IPS DF 19.7 (cell line): ENCODE measurements around the gene DIP2C.
"Not testable (repeated sequence)": the region's sequence is repeated elsewhere in the genome, so short reads cannot be mapped to it uniquely, and the experiment has no call there.

Experiments
- DNase-seq: peaks from one replicate; pipeline ENCODE4 v3.0.0-alpha.2; 2013; ENCODE audit warnings: low read depth, low spot score

Gene DIP2C

DNA sequence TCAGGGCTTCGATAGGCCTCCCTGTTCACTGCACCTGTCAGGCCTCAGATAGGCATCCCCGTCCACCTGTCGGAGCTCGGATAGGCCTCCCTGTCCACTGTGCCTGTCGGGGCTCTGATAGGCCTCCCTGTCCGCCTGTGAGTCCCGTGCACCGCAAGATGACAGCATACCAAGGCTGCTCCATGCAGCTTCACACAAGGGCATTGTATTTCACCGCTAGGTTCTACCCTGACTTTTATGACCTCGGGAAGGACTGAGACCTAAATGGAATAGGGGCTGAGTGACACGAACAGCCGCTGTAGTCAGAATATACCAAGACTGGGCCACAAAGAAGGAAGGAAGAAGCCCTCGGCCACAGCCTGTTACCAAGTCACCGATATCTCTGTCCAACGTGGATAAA, 271.2 kb downstream of the DIP2C start:
- DNase-seq = no peak

DNA sequence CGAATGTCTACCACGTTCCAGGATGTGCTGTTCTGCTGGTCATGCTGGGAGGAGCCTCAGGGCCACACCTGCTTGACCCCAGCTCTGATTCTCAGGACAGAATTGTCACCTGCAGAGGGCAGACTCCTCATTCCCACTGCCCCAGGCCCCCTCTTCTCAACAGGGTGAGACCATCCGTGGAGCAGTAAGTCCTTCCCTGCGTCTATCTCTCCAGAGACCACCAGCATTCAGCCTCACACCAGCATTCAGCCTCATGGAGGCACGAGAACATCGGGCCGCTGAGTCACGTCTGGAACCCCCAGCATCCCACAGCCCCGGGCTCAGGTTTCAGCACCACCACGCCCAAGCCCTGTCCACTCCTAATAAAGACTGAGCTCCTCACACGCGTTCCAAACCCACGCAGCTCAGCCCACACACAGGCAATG, 273.4 kb downstream of the DIP2C start:
- DNase-seq = no peak

DNA sequence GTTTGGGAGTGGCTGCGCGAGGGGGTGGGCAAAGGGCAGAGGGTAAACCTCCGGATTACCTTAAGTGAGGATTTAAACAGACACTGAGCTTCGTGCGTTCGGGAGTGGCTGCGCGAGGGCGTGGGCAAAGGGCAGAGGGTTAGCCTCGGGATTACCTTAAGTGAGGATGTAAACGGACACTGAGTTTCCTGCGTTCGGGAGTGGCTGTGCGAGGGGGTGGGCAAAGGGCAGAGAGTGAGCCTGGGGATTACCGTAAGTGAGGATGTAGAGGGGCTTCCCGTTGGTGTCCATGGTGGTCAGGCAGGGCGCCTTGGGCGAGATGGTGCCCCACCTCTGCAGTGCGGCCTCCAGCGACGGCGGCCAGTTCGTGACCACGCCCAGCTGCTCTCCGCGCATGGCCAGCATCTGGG, 275.8 kb downstream of the DIP2C start:
- no peak for DNase-seq

DNA sequence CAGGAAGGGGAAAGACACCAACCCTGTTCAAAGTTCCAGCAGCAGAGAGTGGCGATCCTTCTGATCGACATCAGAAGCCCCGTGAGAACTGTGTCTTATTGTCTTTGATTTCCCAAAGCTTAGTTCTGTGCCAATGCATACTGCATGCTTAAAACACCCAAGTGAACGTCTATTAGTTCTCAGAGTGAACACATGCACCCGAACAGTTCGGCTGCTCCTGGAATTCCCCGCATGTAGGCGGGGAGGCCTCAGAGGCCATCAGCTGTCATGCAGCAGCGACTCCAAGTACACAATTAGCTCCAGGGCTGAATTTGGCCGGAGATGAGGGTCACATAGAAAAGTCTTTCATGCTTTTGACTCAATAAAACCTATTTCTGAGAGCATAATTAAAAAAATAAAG, 277.4 kb downstream of the DIP2C start:
- no peak for DNase-seq

DNA sequence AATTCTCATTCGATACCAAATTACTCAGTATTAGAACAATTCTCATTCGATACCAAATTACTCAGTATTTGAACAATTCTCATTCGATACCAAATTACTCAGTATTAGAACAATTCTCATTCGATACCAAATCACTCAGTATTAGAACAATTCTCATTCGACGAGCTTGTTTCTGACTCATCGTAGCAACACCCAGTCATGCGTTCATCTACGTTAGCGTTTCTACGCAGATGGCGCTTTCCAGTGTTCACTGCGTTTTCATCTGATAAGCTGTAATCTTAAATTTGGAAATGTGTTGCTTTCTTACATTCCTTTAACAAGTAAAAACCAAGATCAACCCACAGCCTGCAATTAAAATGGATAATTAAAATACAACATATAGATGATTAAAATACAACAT, 277.9 kb downstream of the DIP2C start:
- no peak for DNase-seq

DNA sequence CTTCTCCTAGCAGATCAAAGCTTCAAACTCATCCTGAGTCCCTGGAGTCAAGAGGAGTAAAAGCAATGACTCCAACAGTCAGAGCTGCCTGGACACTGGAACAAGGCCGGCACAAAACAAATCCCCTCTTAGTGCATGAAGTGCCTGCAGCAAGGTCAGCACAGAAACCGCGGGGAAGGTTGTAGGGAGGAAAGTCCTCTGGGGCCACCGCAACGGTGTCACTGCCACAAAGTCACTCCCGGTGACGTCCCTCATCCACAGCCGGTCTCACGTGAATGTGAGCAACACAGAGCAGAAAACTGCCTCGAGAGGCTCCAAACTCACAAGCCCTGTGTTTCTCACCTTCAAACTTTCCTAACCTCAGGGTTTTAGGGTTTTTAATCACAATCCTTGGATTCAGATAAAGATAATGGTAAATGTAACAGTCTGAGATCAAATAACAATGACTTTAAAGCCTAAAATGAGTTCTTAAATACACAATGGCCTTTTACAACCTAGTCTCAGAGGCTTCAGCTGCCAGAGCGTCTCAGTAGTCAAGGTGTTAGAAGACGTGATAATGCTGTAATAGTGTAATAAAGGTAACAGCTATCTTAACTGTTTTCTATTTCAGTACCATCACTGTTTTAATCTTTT, 279.9 kb downstream of the DIP2C start:
- no peak for DNase-seq

DNA sequence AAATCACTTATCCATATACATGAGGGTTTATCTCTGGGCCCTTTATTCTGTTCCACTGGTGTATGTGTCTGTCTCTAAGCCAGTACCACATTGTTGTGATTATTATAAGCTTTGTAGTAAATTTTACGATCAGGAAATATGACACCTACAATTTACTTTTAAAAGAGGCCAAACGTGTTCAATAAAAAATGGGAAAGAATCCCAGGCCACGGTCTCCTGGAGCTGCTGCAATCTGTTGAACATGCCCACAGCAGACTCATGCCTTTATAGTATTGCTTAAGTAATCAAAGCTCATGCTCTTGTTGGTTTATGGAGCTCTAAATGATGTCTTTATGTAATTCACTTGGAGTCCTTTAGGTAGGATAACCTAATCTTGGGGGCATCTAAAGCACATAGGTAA, 281.2 kb downstream of the DIP2C start:
- DNase-seq = no peak

DNA sequence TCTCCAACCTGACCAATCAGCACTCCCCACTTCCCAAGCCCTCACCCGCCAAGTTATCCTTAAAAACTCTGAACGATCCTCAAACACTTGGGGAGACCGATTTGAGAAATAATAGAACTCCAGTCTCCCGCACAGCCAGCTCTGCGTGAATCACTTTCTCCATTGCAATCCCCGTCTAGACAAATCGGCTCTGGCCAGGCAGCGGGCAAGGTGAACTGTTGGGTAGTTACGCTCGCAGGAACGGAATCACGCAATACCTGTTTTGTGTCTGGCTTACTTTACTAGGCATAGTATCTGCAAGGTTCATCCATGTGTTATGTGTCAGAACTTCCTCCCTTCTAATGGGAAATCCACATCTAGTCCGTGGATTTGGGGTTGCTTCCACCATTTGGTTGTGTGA, 282.5 kb downstream of the DIP2C start:
- no peak for DNase-seq

DNA sequence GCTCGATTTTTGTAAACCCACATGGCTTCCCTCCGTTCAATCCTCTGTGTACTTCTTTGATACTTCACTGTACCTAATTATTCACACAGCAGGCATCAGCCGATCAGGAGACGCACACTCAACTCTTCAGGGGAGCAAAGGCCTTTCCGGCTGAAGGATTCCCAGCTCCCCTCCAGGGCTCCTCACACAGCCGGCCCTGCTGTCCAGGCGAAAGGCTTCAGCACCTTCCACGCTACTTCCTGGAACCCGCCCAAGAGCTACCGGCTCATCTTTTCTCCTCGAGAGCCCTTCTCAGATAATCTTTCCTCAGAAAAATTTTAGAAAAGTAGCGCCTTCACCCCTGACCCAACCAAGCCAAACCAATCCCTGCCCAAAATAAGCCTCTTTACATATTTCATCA, 283.8 kb downstream of the DIP2C start:
- no peak for DNase-seq

DNA sequence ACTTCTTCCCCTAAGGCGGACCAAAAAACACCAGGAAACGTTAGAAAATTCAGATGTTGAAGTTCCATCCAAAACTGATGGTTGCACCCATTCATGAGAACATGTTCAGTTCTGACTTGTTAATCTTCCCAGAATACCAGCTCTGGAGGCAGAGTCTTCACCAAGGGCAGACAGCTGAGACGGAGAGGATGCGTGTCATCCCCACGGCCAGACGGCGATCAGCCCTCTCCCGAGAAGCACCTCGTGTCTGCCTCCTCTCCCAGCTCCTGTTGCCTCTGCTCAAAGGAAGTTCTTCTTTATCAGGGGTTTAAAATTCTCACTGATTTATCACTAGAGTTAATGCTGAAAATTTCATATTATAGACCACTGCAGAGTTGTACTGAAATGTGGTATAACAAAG, 284.5 kb downstream of the DIP2C start:
- no peak for DNase-seq

DNA sequence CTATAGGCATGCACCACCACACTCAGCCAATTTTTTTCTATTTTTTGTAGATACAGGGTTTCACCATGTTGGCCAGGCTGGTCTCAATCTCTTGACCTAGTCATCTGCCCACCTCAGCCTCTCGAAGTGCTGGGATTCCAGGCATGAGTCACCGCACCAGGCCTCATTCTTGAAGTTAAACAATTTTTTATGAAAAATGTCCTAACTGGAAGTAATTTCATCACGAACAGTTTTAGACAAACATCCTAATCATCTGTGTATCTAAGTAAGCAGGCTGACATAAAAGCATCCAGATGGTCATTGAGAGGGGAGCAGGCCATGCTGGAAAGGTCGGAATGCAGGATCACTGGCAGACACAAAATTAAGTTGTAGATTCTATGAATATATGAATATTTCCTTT, 285.1 kb downstream of the DIP2C start:
- DNase-seq = no peak

DNA sequence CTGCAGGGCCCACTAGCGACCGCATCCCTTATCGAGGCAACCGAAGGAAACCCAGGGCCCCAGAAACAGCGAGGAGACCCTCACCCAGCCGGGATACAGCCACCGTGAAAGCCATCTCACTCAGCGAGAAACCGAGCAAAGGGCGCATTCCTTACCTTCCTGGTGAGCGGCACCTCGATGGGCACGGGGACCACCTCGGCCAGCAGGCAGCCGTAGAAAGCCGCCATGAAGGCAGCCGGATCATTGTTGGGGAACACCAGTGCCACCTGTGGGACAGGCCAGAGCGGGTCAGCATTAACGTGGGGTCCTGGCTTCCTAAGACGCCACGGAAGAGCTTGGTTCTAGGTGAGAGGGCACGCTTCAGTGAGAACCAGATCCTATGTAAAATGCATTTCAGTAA, 290.5 kb downstream of the DIP2C start:
- no peak for DNase-seq

DNA sequence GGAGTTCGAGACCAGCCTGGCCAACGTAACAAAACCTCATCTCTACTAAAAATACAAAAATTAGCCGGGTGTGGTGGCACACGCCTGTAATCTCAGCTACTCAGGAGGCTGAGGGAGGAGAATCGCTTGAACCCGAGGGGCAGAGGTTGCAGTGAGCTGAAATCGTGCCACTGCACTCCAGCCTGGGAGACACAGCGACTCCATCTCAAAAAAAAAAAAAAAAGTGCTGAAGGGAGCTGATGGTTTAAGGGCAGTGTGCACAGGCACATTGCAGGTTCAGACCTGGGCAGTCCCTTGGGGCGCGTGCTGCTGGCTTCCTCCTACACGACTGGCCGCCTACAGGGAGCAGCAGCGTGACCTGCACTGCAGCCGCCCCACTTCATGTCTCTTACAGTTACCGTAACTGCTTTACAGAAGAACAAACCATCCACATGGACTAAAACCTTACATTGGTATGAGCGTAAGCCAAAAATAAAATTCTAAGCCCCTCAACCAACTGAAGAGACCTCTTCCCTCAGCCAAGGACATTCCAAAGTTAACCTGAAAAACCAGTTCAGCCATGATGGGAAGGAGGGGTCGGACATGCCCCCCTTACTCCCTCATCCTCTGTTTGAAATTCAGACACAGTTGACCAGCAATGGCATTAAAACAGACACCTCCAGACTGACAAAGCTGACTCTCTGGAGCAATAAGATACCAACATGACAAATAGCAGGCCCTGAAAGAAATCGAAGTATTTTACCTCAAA, 292.0 kb downstream of the DIP2C start:
- no peak for DNase-seq

DNA sequence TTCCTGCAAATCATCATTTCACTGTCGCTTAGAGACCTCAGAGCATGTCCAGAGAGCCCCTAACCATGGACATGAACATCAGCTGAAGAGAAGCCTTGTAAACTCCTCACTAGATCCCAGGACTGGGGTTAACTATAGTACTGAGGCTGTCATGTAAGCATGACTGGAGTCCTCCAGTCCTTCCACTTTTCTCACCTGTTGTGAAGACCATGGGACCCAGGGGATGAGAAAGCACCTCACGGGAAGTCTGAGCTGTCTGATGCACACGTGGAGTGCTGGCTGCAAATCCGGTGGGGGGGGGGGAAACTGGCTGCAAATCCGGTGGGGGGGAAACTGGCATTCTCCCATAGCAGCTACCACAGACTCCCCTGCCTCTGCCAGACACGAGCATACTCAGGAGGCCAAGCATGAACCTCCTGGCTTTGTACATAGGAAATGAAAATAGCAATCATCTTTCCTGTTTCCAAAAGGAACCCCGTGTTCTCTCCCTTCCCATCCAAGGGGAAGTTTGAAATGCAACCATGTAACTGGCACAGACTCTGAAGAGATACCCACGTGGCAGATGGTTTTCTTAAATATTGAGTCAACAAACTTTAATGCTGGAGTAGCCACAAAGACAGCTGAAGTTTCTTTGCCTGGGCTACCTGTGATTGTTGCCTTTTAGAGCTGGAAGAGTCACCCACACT, 292.8 kb downstream of the DIP2C start:
- DNase-seq = no peak

DNA sequence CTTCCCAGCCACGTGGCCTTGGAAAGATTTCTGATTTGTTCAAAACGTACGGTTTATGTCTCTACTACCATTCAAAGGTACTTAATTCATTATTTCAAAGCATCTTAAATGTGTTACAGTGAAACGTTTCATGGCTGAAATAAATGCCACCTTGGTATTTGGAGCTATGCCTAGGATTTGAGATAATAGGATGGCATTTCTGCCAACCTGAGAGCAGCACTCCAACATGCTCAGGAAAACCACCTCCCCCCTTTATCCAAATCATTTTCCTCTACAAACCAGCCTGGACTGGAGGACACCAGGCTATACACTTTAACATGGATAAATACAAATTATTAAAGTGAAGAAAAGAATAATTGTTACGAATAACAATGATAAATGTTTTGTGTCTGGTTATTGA, 293.4 kb downstream of the DIP2C start:
- DNase-seq = no peak

DNA sequence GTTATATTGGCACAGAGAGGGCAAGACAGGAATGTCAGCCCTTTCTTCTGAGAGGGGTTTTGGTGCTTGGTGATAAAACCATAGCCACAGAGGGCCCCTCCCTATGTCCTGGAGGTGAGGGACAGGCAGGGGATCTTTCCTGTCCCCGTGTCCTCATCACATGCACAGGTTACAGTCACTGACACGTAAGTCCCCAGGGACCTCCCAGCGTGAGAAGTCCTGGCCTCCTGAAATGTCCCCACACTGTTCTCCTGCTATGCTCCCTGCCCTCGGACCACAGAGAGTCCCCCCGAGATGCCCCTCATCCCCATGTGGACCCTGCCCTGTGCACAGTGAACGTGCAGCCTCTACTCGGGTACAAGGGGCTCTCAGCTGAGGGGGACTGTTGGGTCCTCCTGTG, 293.8 kb downstream of the DIP2C start:
- DNase-seq = no peak

DNA sequence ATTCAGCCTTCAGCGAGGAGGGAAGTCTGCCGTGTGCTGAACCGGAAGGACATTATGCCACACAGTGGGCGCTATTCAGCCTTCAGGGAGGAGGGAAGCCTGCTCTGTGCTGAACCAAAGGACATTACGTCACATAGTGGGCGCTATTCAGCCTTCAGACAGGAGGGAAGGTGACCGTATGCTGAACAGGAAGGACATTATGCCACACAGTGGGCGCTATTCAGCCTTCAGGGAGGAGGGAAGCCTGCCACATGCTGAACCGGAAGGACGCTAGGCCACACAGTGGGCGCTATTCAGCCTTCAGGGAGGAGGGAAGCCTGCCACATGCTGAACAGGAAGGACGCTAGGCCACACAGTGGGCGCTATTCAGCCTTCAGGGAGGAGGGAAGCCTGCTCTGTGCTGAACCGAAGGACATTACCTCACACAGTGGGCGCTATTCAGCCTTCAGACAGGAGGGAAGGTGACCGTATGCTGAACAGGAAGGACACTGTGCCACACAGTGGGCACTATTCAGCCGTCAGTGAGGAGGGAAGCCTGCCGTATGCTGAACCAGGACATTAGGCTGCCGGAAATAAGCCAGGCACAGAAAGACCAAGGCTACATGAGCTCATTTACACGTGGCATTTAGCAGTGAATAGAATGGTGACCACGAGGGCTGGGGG, 294.9 kb downstream of the DIP2C start:
- not testable (repeated sequence) for DNase-seq

DNA sequence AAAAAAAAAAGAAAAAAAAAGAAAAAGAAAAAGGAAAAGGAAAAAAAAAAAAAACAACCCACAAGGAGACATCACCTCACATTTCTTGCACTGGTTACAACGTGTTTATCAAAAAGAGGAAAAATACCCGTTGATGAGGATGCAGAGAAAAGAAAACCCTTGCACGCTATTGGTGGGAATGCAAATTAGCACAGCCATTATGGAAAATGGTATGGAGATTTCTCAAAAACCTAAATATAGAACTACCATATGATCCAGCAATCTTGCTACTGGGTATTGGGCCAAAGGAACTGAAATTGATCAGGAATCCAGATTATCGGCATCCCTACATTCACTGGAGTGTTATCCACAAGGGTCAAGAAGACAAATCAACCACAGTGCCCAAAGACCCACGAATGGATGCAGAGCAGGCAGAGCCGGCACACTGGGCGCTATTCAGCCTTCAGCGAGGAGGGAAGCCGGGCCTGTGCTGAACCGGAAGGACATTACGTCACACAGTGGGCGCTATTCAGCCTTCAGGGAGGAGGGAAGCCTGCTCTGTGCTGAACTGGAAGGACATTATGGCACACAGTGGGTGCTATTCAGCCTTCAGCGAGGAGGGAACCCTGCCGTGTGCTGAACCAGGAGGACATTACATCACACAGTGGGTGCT, 295.6 kb downstream of the DIP2C start:
- DNase-seq = no peak

DNA sequence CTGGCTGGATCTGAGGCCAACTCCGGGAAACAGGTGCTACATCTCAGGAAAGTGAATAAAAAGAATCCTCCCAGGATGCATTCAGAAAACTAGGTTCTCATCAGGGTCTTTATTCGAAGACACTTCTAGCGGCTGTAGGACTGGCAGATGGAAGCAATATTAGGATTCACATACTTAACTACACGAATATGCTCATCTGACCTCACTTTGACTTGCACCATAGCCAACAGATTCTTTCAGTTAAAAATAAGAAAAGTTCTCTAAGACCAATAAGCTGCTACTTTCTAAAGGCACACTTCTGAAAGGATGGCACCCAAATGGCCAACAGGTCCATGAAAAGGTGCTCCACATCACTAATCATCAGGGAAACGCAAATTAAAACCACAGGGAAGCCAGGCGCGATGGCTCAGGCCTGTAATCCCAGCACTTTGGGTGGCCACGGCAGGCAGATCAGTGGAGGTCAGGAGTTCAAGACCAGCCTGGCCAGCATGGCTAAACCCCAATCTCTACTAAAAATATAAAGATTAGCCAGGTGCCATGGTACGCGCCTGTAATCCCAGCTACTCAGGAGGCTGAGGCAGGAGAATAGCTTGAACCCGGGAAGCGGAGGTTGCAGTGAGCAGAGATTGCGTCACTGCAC, 296.2 kb downstream of the DIP2C start:
- no peak for DNase-seq

DNA sequence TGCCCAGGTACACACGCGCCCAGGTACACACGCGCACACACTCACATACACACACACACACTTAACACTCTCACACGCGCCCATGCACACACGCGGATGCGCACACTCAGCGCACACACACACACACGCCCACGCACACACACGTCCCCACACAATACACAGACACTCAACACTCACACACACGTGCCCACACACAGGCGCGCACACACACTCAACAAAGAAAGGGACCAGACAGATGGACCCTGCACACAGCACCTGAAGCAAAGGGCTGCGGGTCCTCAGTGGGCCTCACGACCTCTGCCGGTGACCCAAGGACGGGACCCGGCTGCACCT, 296.8 kb downstream of the DIP2C start:
- DNase-seq = no peak

DNA sequence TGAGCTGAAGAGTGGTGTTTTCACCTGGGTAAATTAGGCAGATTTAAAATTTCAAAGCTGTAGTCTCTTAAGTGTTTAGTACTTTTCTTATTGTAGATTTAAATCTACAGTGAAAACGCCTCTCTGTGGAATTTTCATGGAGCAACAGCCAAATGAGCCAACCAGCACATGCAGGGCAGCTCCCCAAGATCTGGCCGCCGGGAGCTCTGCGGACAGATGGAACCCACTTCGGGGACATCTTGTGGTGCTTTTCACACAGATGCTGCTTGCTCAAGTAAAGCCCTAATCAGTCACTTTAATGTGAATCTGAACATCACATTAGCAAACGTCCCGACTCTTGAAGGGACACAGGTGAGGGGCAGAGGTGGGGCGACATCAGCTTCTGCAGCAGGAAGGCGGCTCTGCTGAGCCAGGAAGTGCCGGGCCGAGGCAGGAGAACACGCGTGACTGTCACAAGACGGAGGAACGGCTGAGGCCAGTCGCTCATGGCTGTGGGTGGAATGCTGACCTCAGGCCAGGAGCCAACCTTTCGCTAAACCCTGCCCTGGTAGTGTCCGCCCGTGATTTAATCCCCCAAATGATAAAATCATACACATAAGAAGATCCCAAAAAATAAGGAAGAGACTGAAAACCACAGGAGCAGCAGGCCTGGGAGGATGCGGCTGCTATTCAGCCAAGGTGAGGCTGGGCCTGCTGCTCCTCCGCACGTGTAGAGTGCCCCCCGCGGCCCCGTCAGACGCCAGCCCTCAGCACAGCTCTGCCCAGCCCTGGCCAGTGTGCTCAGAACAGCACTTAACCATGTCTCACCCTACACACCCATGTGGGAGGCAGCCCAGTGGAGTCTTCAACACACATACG, 297.4 kb downstream of the DIP2C start:
- DNase-seq = no peak
